WTC11 (cell line): ENCODE results near the gene CRACDL.

ENCODE experiments used
- CREB1 ChIP-seq: sonication (generic); formaldehyde crosslinking; IDR thresholded peaks from 2 replicates; pipeline ENCODE4 v1.8.0; 2023; ENCODE audit warnings: mild to moderate bottlenecking, missing genetic modification reagents
- CREM ChIP-seq: sonication (generic); formaldehyde crosslinking; IDR thresholded peaks from 2 replicates; pipeline ENCODE4 v1.8.1; 2022; ENCODE audit warnings: mild to moderate bottlenecking, missing genetic modification reagents, moderate library complexity
- ESRRA ChIP-seq: sonication (generic); formaldehyde crosslinking; IDR thresholded peaks from 2 replicates; pipeline ENCODE4 v1.8.1; 2022; ENCODE audit warnings: mild to moderate bottlenecking, missing genetic modification reagents, borderline replicate concordance
- ETV6 ChIP-seq: sonication (generic); formaldehyde crosslinking; IDR thresholded peaks from 2 replicates; pipeline ENCODE4 v1.8.1; 2022; ENCODE audit warnings: mild to moderate bottlenecking, missing genetic modification reagents
- FOXP1 ChIP-seq: sonication (generic); formaldehyde crosslinking; IDR thresholded peaks from 2 replicates; pipeline ENCODE4 v1.8.0; 2022; ENCODE audit warnings: missing genetic modification reagents, mild to moderate bottlenecking, moderate library complexity, borderline replicate concordance
- GABPB1 ChIP-seq: sonication (generic); formaldehyde crosslinking; IDR thresholded peaks from 2 replicates; pipeline ENCODE4 v1.8.1; 2023; ENCODE audit warnings: mild to moderate bottlenecking, missing genetic modification reagents
- ZNF263 ChIP-seq: sonication (generic); formaldehyde crosslinking; IDR thresholded peaks from 2 replicates; pipeline ENCODE4 v1.8.1; 2022; ENCODE audit warnings: low read depth, mild to moderate bottlenecking, moderate library complexity, missing genetic modification reagents
- TF ChIP-seq, protein P1 (sequence below): sonication (generic); formaldehyde crosslinking; IDR thresholded peaks from 2 replicates; pipeline ENCODE4 v1.8.0; 2022; ENCODE audit warnings: mild to moderate bottlenecking, missing genetic modification reagents
- TF ChIP-seq, protein P2 (sequence below): fragments of 200-600 bp; IDR thresholded peaks from 2 replicates; pipeline ENCODE4 v1.8.0; 2022; ENCODE audit warnings: antibody characterized with exemption
- TF ChIP-seq, protein P3 (sequence below): sonication (generic); formaldehyde crosslinking; IDR thresholded peaks from 2 replicates; pipeline ENCODE4 v1.8.0; 2022; ENCODE audit warnings: mild to moderate bottlenecking, missing genetic modification reagents

DNA sequence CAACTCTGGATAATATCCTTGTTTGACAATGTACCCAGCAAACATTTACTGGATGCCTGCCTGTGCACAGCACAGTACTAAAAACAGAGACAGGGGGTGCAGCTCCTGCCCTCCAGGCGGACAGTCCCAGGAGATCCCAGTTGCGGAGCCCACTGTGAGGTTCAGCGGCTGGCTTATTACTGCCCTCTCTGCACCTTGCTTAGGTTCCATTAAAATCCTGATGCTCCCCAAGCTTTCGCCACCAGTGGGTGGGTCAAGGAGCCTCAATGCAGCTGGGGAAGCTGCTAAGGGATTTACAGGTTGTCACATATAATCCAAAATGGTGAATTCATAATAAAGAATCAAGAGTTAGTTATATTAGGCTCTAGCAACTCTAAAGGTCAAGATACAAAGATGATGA is 38.3 kb downstream of the CRACDL start:
- TF ChIP-seq, protein P1, sequence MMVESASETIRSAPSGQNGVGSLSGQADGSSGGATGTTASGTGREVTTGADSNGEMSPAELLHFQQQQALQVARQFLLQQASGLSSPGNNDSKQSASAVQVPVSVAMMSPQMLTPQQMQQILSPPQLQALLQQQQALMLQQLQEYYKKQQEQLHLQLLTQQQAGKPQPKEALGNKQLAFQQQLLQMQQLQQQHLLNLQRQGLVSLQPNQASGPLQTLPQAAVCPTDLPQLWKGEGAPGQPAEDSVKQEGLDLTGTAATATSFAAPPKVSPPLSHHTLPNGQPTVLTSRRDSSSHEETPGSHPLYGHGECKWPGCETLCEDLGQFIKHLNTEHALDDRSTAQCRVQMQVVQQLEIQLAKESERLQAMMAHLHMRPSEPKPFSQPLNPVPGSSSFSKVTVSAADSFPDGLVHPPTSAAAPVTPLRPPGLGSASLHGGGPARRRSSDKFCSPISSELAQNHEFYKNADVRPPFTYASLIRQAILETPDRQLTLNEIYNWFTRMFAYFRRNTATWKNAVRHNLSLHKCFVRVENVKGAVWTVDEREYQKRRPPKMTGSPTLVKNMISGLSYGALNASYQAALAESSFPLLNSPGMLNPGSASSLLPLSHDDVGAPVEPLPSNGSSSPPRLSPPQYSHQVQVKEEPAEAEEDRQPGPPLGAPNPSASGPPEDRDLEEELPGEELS (CRISPR knock-in tag): no peak
- TF ChIP-seq CREM (no peak), GABPB1 (no peak), ESRRA (CRISPR knock-in tag) (no peak), CREB1 (CRISPR knock-in tag) (no peak), ZNF263 (no peak), ETV6 (CRISPR knock-in tag) (no peak), FOXP1 (CRISPR knock-in tag) (no peak)
- TF ChIP-seq, protein P2, sequence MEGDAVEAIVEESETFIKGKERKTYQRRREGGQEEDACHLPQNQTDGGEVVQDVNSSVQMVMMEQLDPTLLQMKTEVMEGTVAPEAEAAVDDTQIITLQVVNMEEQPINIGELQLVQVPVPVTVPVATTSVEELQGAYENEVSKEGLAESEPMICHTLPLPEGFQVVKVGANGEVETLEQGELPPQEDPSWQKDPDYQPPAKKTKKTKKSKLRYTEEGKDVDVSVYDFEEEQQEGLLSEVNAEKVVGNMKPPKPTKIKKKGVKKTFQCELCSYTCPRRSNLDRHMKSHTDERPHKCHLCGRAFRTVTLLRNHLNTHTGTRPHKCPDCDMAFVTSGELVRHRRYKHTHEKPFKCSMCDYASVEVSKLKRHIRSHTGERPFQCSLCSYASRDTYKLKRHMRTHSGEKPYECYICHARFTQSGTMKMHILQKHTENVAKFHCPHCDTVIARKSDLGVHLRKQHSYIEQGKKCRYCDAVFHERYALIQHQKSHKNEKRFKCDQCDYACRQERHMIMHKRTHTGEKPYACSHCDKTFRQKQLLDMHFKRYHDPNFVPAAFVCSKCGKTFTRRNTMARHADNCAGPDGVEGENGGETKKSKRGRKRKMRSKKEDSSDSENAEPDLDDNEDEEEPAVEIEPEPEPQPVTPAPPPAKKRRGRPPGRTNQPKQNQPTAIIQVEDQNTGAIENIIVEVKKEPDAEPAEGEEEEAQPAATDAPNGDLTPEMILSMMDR: no peak
- TF ChIP-seq, protein P3, sequence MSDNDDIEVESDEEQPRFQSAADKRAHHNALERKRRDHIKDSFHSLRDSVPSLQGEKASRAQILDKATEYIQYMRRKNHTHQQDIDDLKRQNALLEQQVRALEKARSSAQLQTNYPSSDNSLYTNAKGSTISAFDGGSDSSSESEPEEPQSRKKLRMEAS (CRISPR knock-in tag): no peak
